ENCODE data around the gene UFD1.

DNA sequence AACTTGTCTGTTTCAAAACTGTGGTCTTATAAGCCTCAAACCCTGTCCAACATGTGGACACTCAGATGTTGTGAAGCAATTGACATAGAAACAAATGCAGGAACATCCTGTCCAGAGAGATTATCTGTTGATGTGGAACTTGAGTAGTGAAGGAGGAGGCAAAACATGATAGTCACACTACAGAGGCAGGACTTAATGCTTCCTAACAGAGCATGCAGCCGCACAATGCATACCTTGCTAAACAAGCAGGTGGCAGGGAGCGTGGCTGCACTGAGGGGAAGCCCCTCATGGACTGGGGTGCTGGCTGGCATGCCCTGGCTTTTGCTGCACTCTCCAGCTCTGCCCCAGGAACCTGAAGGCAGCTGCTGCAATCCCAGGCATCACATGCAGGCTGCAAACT lies 36.8 kb downstream of the UFD1 start:
- TF ChIP-seq CTCF (conservative IDR thresholded peaks at IDR 0.05 in 1 of 2, IDR thresholded peaks at IDR 0.05 in 1 of 2; ENCODE audit: low read depth in 1 of 2, low read length in 2 of 2) (no peak), EZH2 (IDR thresholded peaks at IDR 0.05; ENCODE audit: low read length, missing control alignments) (no peak)

Measured in fibroblast of lung (primary cell).